Activated T-cell treated with anti-CD3 and anti-CD28 coated beads, Interleukin-2, amount 50 U/mL, for 4 hours (primary cell): ENCODE measurements around the gene MED8. TPM values are rescaled to one million over a fixed set of nuclear protein-coding genes. Genes with fewer than 3 reads are reported as not detected.

Experiments
- ATAC-seq, 2 donors: fragments of 200-7000 bp; cut with Tn5 transposase; one replicate each; pipeline ENCODE4 v1.10.0; 2021
- DNase-seq: peaks from one replicate; pipeline ENCODE4 v3.0.0-alpha.2; 2020
- H3K27me3 Mint-ChIP-seq: one replicate; pipeline ENCODE4 v1.8.0; 2021; ENCODE audit warnings: low read depth, mixed read lengths
- H3K36me3 Mint-ChIP-seq: one replicate; pipeline ENCODE4 v1.8.0; 2022; ENCODE audit warnings: mixed read lengths; ENCODE audit not compliant: insufficient read depth
- H3K4me1 Mint-ChIP-seq: one replicate; pipeline ENCODE4 v1.8.0; 2021; ENCODE audit warnings: low read depth, mixed read lengths
- H3K4me3 Mint-ChIP-seq: one replicate; pipeline ENCODE4 v1.8.0; 2021; ENCODE audit warnings: mild to moderate bottlenecking, moderate library complexity, mixed read lengths
- H3K9me3 Mint-ChIP-seq: one replicate; pipeline ENCODE4 v1.8.0; 2021; ENCODE audit warnings: mixed read lengths
- total RNA-seq, 3 donors: library from RNA; stranded (reverse); gene quantifications; one replicate each; pipeline ENCODE4 v1.2.1, GENCODE V29; 2021

MED8 gene
- total RNA-seq, 3 donors from 2014 or later, result 49.8 to 59.1 (median 50.4) TPM

DNA sequence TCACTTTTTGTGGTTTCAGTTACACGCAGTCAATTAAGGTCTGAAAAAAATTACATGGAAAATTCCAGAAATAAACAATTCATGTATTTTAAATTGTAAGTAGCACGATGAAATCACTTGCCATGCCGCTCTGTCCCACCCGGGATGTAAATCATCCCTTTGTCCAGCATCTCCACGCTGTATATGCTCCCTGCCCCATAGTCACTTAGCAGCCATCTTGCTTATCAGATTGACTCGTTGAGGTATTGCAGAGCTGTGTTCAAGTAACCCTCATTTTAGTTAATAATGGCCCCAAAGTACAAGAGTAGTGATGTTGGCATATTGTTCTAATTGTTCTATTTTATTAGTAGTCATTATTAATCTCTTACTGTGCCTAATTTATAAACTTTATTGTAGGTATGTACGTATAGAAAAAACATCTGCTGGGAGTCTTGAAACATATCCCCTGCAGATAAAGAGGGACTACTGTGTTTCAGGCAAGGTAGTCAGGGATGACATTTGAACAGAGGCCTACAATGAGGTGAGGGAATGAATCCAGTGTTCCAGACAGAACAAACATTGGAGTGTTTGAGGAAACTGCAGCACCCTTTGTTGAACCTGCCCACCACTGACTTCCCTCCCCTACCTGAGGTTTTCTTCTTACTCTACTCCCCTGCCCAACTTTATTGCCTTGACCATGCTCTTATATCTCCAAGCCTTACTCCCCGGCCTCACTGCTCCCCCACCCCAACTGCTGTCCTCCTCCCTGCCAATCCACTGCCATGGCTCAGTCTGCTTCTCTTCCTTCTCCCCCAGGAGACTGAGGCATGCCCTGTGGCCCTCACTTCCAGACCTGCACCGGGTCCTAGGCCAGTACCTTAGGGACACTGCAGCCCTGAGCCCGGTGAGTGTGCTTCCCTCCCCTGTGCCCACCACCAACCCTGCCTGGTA is 37.9 kb downstream of the MED8 start:
- Mint-ChIP-seq H3K9me3 (no peaks in the 10 kb centered on the region), H3K4me3 (no peak overlapping the region), H3K4me1 (peaks cover 6% of the 10 kb centered on the region), H3K36me3 (no peaks in the 10 kb centered on the region), H3K27me3 (no peaks in the 10 kb centered on the region)
- no peak for DNase-seq
- no peak for ATAC-seq

DNA sequence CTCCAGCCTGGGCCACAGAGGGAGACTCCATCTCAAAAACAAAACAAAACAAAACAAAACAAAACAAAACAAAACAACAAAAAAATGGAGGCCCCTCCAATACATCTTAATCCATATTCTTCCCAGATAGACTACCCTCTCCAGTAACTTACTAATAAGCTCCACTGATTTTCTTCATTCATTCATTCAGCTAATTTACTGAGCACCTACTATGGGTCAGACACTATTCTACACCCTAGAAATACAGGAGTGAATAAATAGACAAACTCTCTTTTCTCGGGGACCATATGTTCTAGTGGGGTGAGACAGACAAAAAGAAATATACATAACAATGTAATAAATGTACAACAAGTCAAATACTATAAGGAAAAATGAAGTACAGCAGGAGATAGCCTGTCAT is 38.6 kb downstream of the MED8 start:
- Mint-ChIP-seq H3K36me3 (no peaks in the 10 kb centered on the region), H3K27me3 (no peaks in the 10 kb centered on the region), H3K4me1 (peaks cover 6% of the 10 kb centered on the region), H3K9me3 (no peaks in the 10 kb centered on the region), H3K4me3 (no peak overlapping the region)
- ATAC-seq, result no peak
- no peak for DNase-seq

DNA sequence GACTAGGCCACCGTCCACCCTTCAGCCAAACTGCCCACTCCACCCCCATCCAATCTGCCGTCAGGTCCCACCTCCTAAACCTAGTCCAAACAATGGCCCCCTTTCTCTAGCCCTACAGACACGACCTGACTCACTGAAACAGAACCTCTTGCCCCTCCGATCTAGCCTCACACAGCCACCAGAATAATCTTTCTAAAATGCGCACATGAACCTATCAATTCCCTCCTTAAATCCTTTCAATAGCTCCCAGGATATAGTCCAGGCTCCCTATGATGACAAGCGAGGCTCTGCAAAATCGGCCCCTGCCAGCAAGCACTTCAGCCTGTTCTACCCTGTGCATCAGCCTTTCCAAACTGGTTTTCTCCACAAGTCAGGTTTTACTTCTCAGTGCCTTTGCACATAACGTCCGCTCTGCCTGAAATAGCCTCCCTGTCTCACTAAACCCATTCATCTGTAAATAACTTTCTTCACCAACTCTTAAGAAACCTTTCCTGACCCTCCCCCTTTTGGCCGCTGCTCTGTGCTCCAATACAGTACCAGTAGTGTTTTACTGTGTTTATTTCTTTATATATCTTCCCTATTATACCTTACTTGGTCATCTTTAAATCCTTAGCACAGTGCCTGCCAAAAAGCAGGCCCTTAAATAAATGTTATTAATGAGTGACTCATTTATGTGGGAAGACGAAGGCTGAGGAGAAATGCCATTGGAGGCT is 39.9 kb downstream of the MED8 start:
- Mint-ChIP-seq H3K4me3 (peak overlapping the region; percentile 68), H3K27me3 (no peaks in the 10 kb centered on the region), H3K4me1 (peaks cover 6% of the 10 kb centered on the region), H3K36me3 (no peaks in the 10 kb centered on the region), H3K9me3 (no peaks in the 10 kb centered on the region)
- DNase-seq (no peak), ATAC-seq (no peak)

DNA sequence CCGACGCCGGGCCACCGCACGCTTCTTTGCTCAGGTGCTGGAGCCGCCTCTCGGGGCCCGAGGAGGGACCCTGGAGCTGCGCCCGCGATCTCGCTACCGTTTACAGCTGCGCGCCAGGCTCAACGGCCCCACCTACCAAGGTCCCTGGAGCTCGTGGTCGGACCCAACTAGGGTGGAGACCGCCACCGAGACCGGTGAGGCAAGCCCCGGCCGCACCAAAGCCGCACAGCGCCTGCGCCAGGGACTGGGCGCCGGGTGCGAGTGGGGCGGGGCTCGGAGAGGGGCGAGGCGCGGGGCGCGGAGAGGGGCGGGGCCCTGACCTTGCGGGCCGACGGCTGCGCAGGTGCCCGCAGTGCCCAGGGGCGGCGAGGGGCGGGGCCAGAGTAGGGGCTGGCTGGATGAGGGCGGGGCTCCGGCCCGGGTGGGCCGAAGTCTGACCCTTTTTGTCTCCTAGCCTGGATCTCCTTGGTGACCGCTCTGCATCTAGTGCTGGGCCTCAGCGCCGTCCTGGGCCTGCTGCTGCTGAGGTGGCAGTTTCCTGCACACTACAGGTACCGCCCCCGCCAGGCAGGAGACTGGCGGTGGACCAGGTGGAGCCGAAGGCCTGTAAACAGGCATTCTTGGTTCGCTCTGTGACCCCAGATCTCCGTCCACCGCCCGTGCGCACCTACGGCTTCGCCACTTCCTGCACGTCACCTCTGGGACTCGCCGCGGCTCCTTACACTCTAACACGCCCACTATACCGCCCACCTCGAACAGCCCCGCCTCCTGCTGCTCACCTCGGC is 40.6 kb downstream of the MED8 start:
- peak; percentile 42 for DNase-seq
- H3K4me3 Mint-ChIP-seq, result peak overlapping the region; percentile 68
- no peaks in the 10 kb centered on the region for H3K9me3 Mint-ChIP-seq
- H3K4me1 Mint-ChIP-seq, result peaks cover 6% of the 10 kb centered on the region
- ATAC-seq, result peak; percentile 79 to 85
- no peaks in the 10 kb centered on the region for H3K27me3 Mint-ChIP-seq
- H3K36me3 Mint-ChIP-seq, result no peaks in the 10 kb centered on the region

DNA sequence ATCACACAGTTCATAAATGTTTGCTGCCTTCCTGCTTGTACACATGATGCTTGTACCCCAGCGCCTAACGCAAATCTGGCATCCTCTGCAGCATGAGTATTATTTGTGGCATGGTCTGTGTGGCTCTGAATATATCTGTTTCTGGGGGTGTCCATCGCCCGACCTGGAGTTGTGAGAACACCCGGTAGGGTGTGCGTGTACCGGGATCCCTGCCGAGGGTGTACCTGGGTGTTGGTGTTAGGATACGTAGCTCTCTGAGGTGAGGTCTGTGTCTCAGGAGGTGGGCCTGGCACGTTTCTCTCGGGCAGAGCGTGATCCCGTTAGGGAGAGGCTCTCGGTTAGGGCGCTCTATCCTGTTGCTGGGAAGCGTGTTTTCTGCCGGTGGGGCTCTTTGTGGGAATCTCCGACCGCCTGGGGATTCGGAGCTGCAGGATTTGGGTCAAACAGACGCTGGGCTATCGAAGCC is 41.2 kb downstream of the MED8 start:
- Mint-ChIP-seq H3K4me3 (no peak overlapping the region), H3K27me3 (no peaks in the 10 kb centered on the region), H3K36me3 (no peaks in the 10 kb centered on the region), H3K4me1 (peaks cover 6% of the 10 kb centered on the region), H3K9me3 (no peaks in the 10 kb centered on the region)
- no peak for DNase-seq
- no peak for ATAC-seq

GRCh38 chr1:43346636-43347035 is 43.0 kb downstream of the MED8 start:
- ATAC-seq (no peak), DNase-seq (no peak)
- no peaks in the 10 kb centered on the region for H3K36me3 Mint-ChIP-seq

GRCh38 chr1:43345120-43345519 is 44.5 kb downstream of the MED8 start:
- no peak for DNase-seq
- no peak for ATAC-seq
- Mint-ChIP-seq H3K9me3 (no peaks in the 10 kb centered on the region), H3K4me1 (peaks cover 6% of the 10 kb centered on the region), H3K27me3 (no peaks in the 10 kb centered on the region), H3K4me3 (no peak overlapping the region), H3K36me3 (no peaks in the 10 kb centered on the region)

More at GRCh38 chr1:43346636-43347035, 43.0 kb downstream of the MED8 start:
- no peaks in the 10 kb centered on the region for H3K9me3 Mint-ChIP-seq
- H3K4me1 Mint-ChIP-seq, result peaks cover 6% of the 10 kb centered on the region
- H3K27me3 Mint-ChIP-seq, result no peaks in the 10 kb centered on the region
- H3K4me3 Mint-ChIP-seq, result no peak overlapping the region

- H3K4me1 Mint-ChIP-seq, result peaks cover under 1% of the 10 kb centered on the region
- ATAC-seq (no peak), DNase-seq (no peak)
- H3K27me3 Mint-ChIP-seq, result no peaks in the 10 kb centered on the region
- H3K36me3 Mint-ChIP-seq, result no peaks in the 10 kb centered on the region
- H3K9me3 Mint-ChIP-seq, result no peaks in the 10 kb centered on the region
- H3K4me3 Mint-ChIP-seq, result no peak overlapping the region
Observed at GRCh38 chr1:43344267-43344850, 45.2 kb downstream of the MED8 start.

GRCh38 chr1:43340559-43340958 is 49.0 kb downstream of the MED8 start:
- Mint-ChIP-seq H3K4me1 (no peaks in the 10 kb centered on the region), H3K9me3 (no peaks in the 10 kb centered on the region), H3K27me3 (no peaks in the 10 kb centered on the region), H3K36me3 (no peaks in the 10 kb centered on the region), H3K4me3 (no peak overlapping the region)
- no peak for ATAC-seq
- no peak for DNase-seq

GRCh38 chr1:43339584-43340232 is 49.9 kb downstream of the MED8 start:
- no peaks in the 10 kb centered on the region for H3K27me3 Mint-ChIP-seq
- no peaks in the 10 kb centered on the region for H3K9me3 Mint-ChIP-seq
- no peaks in the 10 kb centered on the region for H3K4me1 Mint-ChIP-seq
- no peak for ATAC-seq
- no peak overlapping the region for H3K4me3 Mint-ChIP-seq
- DNase-seq, result no peak
- no peaks in the 10 kb centered on the region for H3K36me3 Mint-ChIP-seq

- no peaks in the 10 kb centered on the region for H3K36me3 Mint-ChIP-seq
- H3K4me3 Mint-ChIP-seq, result no peak overlapping the region
- H3K4me1 Mint-ChIP-seq, result no peaks in the 10 kb centered on the region
- DNase-seq (no peak), ATAC-seq (no peak)
- H3K9me3 Mint-ChIP-seq, result no peaks in the 10 kb centered on the region
- no peaks in the 10 kb centered on the region for H3K27me3 Mint-ChIP-seq
Observed at GRCh38 chr1:43338001-43338400, 51.6 kb downstream of the MED8 start.

DNA sequence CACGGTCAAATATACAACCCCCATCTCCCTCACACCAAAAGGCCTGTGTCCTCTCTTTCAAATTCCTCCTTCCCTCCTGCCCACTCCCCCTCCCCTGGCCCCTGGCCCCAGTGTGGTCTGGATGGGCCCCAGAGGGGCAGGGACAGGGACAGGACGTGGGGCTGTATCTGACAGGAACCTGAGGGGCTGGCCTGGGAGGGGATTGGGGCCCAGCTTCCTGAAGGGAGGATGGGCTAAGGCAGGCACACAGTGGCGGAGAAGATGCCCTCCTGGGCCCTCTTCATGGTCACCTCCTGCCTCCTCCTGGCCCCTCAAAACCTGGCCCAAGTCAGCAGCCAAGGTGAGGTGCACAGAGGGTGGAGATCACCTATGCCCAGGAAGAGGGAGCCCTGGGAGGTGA is 52.0 kb downstream of the MED8 start, which contains the start of gene MPL:
MPL (plus strand) TSS at position 231 of the 400 bp plus-strand sequence; CDS start at position 262, 31 bp downstream.
- H3K27me3 Mint-ChIP-seq, result no peaks in the 10 kb centered on the region
- no peak within 1 kb of the TSS for H3K4me3 Mint-ChIP-seq
- no peaks in the 10 kb centered on the region for H3K9me3 Mint-ChIP-seq
- ATAC-seq, result no peak
- no peaks in the 10 kb centered on the region for H3K36me3 Mint-ChIP-seq
- H3K4me1 Mint-ChIP-seq, result no peaks in the 10 kb centered on the region
- no peak for DNase-seq

- H3K4me1 Mint-ChIP-seq, result peaks cover 7% of the 10 kb centered on the region
- H3K27me3 Mint-ChIP-seq, result peaks cover 2% of the 10 kb centered on the region
- no peaks in the 10 kb centered on the region for H3K36me3 Mint-ChIP-seq
- DNase-seq (no peak), ATAC-seq (no peak)
- H3K9me3 Mint-ChIP-seq, result no peaks in the 10 kb centered on the region
- H3K4me3 Mint-ChIP-seq, result no peak overlapping the region
Observed at GRCh38 chr1:43334453-43335205, 55.0 kb downstream of the MED8 start.
